Measurements from ENCODE around the gene INO80D.

The INO80D gene

GRCh38 chr2:205970348-205970747 lies 115.6 kb downstream of the INO80D start (continued):
- TF ChIP-seq ZNF175 (tag by site-specific recombination; IDR thresholded peaks at IDR 0.05) (no peak), ZNF548 (tag by site-specific recombination; IDR thresholded peaks at IDR 0.05) (no peak), ZNF664 (tag by site-specific recombination; IDR thresholded peaks at IDR 0.05) (no peak)

- Histone ChIP-seq H3K4me3 (ENCODE audit: low read depth, low read length) (no peak overlapping the region), H3K9me3 (ENCODE audit: control insufficient read depth, insufficient read depth, low read depth, low read length) (no peaks in the 10 kb centered on the region), H3K4me1 (ENCODE audit: control insufficient read depth, insufficient read depth, low read length) (no peaks in the 10 kb centered on the region), H3K27ac (ENCODE audit: extremely low read depth, low read depth, low read length) (no peak overlapping the region), H3K36me3 (ENCODE audit: control insufficient read depth in 2 of 2, insufficient read depth in 1 of 2, low read length in 2 of 2) (no peaks in the 10 kb centered on the region)
- ChIA-PET CTCF (interaction anchor here (1.2 kb wide), 1 partner anchor 21 kb away, joined by 3 read pairs; no protein-coding TSS in a partner anchor), POLR2A (no interaction called here)
- no peak for TF ChIP-seq OSR2 (tag by site-specific recombination; IDR thresholded peaks at IDR 0.05)
Observed at GRCh38 chr2:205969584-205969983, 116.4 kb downstream of the INO80D start.

- ChIA-PET POLR2A (interaction anchor here (0.7 kb wide), 1 partner anchor 1829 kb away, joined by 3 read pairs; no protein-coding TSS in a partner anchor), CTCF (interaction anchor here (0.7 kb wide), 1 partner anchor 1665 kb away, joined by 3 read pairs; no protein-coding TSS in a partner anchor)
- no peak for TF ChIP-seq ZNF514 (tag by site-specific recombination; IDR thresholded peaks at IDR 0.05)
- TF ChIP-seq ZNF169 (tag by site-specific recombination; IDR thresholded peaks at IDR 0.05) = no peak
- no peak for TF ChIP-seq ZNF112 (tag by site-specific recombination; IDR thresholded peaks at IDR 0.05)
- no peak for TF ChIP-seq GLI4 (tag by site-specific recombination; IDR thresholded peaks at IDR 0.05)
- TF ChIP-seq SALL2 (tag by site-specific recombination; IDR thresholded peaks at IDR 0.05; ENCODE audit: borderline replicate concordance) = no peak
- no peak for TF ChIP-seq KLF17 (tag by site-specific recombination; IDR thresholded peaks at IDR 0.05)
Observed at GRCh38 chr2:205967391-205968075, 118.4 kb downstream of the INO80D start.

GRCh38 chr2:205965707-205966106 lies 120.3 kb downstream of the INO80D start:
- no peaks in the 10 kb centered on the region for H3K4me1 ChIP-seq (ENCODE audit: control insufficient read depth, insufficient read depth, low read length)
- H3K9me3 ChIP-seq (ENCODE audit: control insufficient read depth, insufficient read depth, low read depth, low read length) = no peaks in the 10 kb centered on the region
- ChIA-PET CTCF (interaction anchor here (1.0 kb wide), 1 partner anchor 40 kb away, joined by 3 read pairs; no protein-coding TSS in a partner anchor), POLR2A (no interaction called here)
- H3K4me3 ChIP-seq (ENCODE audit: low read depth, low read length) = no peak overlapping the region
- no peak for TF ChIP-seq ZBTB17 (tag by site-specific recombination; IDR thresholded peaks at IDR 0.05)
- TF ChIP-seq PATZ1 (tag by site-specific recombination; IDR thresholded peaks at IDR 0.05) = no peak
- TF ChIP-seq ZNF302 (tag by site-specific recombination; IDR thresholded peaks at IDR 0.05; ENCODE audit: low read depth) = no peak
- TF ChIP-seq ZNF791 (tag by site-specific recombination; IDR thresholded peaks at IDR 0.05) = no peak
- TF ChIP-seq ZEB2 (tag by site-specific recombination; IDR thresholded peaks at IDR 0.05) = no peak
- TF ChIP-seq PRDM2 (tag by site-specific recombination; IDR thresholded peaks at IDR 0.05; ENCODE audit: borderline replicate concordance) = no peak
- no peak for TF ChIP-seq ZNF530 (tag by site-specific recombination; IDR thresholded peaks at IDR 0.05; ENCODE audit: low read depth)
- H3K36me3 ChIP-seq (ENCODE audit: control insufficient read depth in 2 of 2, insufficient read depth in 1 of 2, low read length in 2 of 2) = no peaks in the 10 kb centered on the region
- no peak overlapping the region for H3K27ac ChIP-seq (ENCODE audit: extremely low read depth, low read depth, low read length)

More at GRCh38 chr2:205967391-205968075, 118.4 kb downstream of the INO80D start:
- no peak overlapping the region for H3K27ac ChIP-seq (ENCODE audit: extremely low read depth, low read depth, low read length)
- no peak overlapping the region for H3K4me3 ChIP-seq (ENCODE audit: low read depth, low read length)
- H3K36me3 ChIP-seq (ENCODE audit: control insufficient read depth in 2 of 2, insufficient read depth in 1 of 2, low read length in 2 of 2) = no peaks in the 10 kb centered on the region
- no peaks in the 10 kb centered on the region for H3K4me1 ChIP-seq (ENCODE audit: control insufficient read depth, insufficient read depth, low read length)
- H3K9me3 ChIP-seq (ENCODE audit: control insufficient read depth, insufficient read depth, low read depth, low read length) = no peaks in the 10 kb centered on the region

Measured in HEK293 (cell line).